SKM-1 treated with dmso at 0.1 percent for 144 hours (cell line): ENCODE measurements around the gene RALY.

Experiments used
- DNase-seq: peaks from one replicate; lab custom pipeline; 2025; ENCODE audit not compliant: unreplicated experiment; lab: John Stamatoyannopoulos, UW

Gene RALY

DNA sequence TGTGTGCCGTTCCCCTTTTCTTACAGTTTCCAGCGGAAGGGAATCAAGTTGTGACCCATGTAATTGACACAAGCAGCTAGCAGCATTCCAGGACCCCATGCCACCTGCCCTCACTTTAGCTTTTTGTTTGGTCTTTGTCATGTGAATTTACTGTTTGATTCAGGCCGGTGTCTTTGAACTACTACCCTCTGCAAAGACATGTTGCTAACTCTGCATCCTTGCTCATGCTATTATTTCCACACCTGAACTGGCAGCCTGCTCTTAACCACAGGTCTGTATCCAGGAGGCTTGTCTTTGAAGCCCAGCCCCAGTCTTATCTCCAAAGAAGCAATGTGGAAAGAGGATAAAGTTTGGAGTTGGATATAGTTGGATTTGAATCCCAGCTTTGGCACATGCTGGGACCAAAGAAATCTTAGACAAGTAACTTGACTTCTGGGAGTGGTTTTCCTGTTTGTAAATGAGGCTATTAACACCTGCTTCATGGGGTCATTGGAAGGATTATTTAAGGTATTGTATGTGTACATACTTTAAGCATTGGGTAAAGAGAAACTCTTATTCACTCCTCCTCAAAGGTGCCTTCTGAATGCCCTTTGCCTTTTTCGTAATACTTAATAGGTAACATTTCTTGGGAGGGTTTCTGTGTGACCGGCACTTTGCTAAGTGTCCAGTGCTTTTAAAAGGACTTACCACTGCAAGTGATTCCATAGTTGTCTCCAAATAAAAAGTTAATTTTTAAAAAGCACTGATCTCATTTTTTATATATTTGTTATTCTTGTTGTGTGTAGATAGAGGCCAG lies 52.4 kb downstream of the RALY start:
- no peak for DNase-seq

DNA sequence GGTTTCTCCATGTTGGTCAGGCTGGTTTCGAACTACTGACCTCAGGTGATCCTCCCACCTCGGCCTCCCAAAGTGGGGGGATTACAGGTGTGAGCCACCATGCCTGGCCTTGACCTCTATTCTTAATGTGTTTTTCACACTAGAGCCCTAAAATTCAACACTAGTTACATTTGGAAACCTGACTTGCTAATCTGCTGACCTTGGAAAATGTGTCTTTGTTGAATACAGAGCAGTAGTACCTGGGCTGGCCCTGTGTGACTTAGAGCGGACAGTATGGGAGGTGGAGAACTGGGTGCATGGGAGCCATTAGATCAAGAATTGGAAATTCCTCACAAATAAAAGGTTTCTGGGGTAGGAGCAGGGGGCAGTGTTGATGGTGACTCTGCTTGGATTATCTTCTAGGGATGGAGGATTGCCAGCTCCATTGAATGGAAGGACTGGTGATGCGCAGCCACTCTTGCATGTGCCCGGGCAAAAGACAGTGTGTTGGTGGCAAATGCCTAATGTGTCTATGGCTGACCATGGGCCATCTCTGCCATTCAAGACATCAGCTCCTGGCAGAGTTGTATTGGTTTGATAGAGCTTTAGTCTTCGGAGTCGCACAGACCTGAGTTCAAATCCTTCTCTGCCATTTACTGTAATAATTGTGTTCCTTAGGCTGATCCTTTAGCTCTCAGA lies 53.4 kb downstream of the RALY start:
- DNase-seq = no peak

DNA sequence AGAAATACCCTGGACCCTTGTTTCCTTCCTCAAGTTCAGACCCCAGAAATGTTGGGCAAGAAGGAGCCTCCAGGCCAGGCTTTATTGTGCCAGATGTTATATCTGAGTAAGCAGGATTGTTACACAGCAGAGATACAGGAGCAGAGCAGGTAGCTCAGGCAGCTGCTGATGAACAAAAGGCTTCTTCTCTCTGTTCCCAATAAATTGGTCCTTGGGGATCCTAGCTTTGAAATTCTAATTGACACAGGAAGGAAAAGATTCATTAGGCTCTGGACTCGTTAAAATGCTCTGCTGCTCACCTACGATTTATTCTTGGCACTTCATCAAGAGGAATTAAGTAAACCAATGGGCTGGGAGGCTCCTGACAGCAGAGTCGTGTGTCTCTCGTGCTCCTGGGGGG lies 54.2 kb downstream of the RALY start:
- no peak for DNase-seq

DNA sequence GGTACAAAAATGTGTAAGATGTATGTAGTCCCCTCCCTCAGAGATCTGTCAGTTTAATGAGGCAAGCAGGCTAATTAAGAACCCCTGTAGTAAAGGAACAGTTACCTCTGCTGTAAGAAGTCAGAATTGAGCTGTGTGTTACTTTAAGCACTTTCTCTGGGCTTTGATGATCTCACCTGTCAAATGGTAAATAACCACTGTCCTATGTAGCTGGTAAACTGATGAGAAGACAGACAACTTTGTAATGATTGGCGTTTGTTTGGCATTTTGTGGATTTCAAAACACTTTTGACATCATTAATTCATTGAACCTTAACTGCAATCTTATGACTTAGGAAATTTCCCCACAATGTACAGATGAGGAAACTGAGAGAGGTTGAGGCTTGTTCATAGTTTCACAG lies 55.7 kb downstream of the RALY start:
- no peak for DNase-seq

DNA sequence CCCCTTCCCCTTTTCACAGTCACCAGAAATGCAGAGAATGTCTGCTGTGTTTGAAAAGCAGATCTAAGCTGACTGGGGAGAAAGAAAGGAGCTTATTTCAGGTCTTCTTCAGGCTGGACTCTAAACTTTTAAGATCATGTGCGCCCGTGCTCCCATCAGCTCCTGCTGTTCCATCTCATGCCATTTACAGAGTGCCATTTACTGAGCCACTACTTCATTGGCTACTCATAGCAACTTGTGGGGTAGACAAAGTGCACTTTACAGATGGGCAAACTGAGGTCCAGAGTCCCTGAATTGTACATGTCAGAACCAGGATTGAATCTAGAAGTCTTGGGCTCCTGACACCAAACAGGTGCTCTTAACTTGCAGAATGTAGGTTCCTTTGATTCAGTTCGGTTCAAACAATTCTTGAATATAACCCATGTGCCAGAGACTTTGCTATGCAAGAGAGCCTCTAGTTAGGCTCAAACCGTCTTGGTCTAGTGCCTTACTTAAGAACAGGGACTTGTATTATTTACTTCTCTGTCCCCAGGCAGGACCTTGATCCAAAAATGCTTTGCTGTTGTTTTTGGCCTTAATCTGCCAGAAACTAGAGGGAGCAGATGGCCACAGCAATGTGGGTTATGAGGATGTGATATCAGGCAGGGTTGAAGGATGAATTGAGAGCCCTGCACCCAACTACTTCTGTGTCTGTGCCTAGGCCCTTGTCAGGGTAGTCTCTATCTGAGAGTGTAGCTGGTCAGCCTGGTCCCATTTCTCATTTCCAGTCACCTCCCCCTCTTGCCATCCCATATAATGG lies 56.4 kb downstream of the RALY start:
- DNase-seq = no peak

DNA sequence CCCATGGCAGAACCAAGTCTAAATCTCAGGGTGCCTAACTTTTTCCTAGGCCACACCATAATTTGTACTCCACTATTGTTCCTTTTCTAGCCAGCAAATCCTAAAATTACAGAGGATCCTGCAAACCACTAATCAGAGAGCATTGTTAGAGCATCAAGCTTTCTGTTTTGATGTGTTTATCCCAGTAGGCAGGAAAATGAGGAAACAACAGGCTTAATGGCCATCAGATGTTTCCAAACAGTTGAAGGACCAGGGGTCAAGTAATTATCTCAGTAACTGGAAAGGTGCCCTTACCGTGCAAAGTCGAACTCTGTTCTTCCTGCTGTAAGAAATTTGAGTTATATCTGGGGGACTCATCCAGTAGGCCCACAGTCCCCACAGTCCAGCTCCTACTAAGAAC lies 58.7 kb downstream of the RALY start:
- DNase-seq = no peak

DNA sequence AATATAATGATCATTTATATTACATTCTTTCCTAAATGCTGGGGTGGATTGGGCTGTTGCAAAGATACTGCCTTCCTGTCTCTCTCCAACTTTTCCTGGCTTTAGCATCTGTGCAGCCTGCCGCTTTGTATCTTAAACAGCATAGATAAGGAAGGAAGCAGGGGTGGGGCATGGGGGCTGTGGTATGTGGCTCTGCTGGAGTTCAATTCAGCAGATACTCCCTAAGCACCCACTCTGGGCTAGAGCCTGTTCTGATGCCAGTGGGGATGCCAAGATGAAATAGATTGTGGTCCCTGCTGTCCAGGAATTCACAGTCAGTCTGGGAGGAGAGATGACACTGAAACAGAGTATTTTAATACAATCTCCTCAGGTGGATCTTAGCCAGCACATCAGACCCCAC lies 61.6 kb downstream of the RALY start:
- no peak for DNase-seq

DNA sequence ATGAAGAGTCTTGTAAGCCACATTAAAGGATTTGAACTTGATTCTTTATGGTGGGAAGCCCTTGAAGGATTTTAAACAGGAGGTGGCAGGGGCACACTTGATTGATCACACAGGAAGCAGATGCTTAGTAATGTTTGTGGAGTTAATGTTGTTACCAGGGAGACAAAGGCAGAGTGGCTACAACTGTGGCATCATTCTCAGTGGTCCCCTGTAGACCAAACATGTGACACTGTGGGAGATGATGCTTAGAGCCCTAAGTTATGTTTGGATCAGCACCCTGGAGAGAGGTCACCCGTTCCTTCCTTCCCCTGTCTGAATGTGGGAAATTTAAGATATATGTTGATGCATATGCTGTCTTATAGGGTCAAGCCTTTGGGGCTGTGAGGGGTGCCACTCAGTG lies 65.1 kb downstream of the RALY start:
- no peak for DNase-seq

DNA sequence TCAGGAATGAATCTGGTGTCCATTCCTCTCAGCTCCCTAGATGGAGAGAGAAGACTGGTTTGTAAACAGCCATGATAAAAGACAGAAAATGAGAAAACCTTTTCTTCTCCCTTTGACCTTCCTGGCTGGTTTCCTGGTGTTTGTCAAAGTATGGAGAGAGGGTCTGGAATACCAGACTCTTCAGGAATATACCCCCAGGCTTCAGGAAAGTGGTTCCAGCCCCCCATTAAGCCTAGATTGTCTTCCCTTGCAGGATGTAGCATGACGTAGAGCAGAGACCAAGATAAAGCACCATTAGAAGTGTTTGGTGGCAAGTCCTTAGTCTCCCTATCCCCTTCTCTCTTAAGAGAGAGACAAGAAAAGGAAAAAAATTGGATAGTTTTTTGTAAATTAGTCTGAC lies 67.3 kb downstream of the RALY start:
- no peak for DNase-seq

DNA sequence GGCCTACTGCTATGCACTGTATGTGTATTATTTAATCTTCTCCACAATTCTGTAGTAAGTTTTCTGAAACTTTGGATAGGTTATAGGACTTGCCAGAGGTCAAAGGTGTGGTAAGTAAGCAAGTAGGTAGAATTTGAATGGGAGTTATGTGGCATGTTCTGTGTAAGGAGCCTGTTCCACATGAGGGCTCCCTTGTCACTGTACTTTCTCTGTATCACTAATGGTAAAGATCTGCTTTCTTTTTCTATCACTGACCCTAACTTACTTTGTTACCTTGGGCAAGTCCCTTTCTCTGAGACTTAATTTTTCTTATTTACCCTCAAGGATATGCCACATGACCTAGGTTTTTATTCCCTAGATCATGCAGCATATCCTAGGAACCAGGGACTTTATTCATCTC lies 68.0 kb downstream of the RALY start:
- no peak for DNase-seq

DNA sequence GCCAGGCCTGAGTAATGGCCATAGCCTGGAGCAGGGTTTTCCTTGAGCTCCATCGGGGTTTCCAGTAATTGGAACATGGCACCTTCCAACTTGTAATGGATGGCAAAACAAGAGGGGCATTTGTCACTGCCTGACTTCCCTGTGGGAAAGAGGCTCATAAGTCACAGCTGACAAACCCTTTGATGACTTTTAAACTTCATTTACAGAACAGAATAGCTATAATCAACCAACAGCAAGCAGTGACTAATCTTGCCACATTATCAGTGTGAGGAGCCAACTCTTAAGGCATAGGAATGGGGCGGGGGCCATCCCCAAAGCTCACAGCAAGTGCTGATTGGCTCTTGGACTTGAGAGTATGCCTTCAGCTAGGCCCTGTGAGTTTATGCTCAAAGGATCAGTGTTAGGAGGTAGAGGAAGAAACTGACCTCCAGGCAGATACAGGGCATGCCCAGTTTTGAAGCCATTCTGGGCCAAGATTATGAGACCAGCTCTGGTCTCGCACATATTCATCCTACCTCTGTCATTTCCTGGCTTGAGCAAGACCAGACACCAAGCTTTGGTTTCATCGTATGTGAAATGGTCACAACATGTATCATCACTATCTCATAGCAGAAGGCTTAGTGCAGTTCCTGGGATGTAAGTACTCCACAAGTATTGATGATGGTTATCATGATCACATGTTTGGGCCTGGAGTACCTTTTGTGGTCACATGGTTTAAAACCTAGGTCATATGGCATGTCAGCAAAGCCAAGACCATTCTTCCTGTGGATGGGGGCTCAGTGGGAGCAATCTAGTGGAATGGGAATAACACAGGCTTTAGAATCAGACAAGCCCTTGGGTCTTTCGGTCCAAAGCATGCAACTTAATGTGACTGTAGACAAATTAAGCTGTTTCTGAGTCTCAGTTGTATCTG lies 69.1 kb downstream of the RALY start:
- no peak for DNase-seq

DNA sequence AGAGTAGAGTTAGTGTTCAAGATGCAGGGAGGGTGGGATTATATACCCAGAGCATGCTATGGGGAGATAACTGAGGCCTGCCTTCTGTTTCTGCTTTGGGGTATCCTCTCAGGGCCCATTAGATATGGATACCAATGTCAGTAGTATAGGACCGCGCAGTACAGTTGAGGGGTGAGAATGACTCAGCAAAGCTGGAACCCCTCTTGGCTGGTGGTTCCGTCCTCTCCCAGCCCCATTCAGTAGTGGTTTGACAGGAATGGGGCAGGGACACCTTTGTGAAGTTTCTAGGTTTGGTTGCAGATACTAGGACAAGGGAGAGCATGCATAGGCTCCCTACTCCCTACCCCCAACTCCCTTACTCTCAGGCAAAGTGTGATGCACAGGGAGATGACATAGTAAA lies 70.6 kb downstream of the RALY start:
- DNase-seq = no peak

DNA sequence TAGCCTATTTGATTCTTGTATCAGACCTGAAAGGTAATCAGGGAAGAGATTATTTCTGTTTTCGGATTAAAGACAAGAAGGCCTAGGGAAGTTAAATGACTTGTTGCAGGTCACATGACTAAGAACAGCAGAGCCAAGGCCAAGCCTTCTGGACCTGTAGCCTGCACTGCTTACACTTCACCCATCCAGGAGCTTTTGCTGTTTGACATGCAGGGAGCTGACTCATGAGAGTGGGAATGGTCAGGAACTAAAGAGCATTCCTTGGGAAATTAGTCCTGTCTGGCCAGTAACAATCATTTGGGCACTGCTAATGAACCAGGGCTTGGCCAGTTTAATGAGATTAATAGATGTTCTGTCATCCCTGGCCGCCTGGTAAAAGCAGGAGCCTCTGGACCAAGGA lies 71.5 kb downstream of the RALY start:
- no peak for DNase-seq

DNA sequence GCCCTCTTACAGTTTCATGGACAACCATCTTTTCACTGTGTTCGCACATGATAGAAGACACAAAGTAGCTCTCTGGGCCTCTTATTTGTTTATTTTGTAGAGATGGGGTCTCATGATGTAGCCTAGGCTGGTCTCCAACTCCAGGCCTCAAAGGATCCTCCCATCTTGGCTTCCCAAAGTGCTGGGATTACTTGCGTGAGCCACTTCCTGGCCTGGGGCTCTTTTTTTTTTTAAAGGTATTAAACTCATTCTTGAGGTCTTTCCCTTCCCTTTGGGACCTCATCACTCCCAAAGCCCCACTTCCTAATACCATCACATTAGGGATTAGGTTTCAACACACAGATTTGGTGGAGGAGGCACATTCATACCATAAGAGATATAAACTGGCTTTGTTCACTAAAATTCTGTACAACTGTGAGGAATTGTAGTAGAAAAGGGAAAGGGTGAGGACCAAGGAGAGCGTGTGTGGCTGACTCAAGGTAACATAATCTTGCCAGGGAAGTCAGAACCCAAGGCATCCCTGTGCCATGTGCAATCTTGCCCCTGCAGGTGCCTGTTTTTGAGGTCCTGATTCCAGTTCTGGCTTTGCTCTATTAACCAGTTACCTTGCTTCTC lies 72.9 kb downstream of the RALY start:
- no peak for DNase-seq

DNA sequence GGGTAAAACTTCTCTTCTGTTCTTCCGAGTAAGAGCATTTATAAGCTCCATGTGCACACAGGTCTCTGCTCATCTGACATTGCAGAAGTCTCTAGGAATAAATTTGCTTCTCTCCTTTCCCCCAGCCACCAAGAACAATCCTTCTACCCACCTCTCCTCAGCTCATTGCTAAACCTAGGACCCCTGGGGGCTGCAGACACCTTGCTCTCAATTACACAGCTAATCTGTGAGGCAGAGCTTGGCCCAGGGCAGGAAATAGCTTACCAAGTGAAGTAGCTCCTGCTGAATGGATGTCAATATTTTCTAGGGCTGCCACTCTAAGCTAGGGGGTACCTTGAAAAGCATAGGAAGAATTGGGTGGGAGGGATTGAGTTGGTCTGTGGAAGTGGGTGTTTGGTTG lies 74.3 kb downstream of the RALY start:
- no peak for DNase-seq

DNA sequence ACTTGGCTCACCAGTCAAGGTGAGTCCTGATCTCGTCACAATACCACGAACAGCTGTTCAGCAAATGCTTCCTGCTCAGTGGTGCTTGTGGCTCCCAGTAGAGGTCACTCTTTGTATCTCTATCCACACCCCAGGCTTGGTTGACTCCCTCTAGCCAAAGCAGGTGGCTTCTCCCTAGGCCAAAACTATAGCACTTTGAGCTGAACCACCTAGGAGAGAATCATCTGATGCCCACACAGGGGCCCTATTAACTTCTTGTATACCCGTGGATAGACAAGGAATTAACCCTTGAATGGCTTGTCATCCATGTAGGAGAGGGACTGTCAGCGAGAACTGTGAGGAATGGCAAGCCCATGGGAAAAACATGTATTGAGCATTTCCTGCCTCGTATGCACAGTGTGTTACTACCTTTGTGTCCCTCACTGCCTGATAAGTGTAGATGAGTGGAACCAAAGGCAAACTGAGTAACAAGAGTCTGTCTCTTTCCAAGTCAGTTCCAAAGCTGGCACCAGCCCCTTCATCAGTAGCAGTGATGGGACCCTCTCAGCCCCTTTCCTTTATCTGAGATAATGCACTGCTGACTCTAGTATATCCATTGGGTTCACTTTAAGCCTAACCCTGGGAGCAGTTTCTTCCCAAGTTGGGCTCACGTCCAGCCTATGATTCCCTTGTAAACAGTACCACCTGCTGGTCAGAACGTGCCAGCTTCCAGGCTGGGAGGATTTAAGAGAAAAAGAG lies 75.8 kb downstream of the RALY start:
- peak; percentile 42 for DNase-seq

DNA sequence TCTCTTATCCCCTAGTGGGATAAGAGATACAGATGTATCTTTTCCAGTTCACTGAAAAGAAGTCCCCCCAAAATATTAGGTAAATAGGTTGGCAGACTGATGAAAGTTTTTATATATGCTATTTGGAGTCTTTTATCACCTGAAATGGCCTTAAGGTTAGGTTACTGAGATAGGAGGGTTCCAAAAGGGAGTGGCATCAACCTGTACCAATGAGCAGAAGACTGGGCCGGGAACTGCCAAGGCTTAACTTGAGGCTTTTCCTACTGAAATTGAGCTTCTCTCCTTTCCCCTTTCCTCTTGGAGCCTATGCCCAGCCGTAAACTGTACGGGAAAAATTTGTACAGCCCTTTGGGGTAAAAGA lies 76.3 kb downstream of the RALY start:
- DNase-seq = no peak

DNA sequence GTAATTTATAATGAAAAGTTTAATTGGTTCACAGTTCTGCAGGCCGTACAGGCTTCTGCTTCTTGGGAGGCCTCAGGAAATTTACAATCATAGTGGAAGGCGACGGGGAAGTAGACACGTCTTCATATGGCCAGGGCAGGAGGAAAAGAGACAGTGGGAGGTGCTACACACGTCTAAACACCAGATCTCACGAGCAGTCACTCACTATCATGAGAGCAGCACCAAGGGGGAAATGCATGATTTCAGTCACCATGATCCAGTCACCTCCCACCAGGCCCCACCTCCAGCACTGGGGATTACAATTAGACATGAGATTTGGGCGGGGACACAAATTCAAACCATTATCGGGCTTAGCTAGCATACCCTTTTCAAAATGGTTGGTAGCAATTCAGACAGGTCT lies 77.1 kb downstream of the RALY start:
- DNase-seq = no peak

DNA sequence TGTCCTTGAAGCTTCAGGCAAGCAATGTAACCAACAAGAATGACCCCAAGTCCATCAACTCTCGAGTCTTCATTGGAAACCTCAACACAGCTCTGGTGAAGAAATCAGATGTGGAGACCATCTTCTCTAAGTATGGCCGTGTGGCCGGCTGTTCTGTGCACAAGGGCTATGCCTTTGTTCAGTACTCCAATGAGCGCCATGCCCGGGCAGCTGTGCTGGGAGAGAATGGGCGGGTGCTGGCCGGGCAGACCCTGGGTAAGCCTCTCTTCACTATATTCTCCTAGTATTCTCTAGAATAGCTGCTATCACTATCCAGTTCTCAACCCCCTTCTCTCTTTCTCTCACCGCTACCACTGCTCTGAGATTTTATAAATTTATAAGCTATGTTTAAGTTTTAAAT lies 78.4 kb downstream of the RALY start:
- DNase-seq = no peak

DNA sequence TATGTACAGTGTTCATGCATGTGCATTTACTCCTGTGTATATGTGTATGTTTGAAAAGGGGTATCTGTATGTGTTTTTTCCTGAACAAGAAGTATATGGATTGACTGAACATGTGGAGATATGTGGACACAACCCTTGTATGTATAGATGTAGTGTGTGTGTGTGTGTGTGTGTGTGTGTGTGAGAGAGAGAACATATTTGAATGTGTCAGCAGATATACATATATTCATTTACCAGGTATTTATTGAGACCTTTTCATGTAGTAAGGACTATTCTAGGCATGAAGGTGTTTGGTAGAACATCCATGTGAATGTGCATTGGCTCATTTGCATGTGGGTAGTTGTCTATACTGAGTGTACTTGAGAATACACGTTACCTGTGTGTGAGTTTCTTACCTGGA lies 79.1 kb downstream of the RALY start:
- no peak for DNase-seq
